GM12891 (cell line): ENCODE measurements around the gene PLIN1.

Source experiments
- PAX5 ChIP-seq: IDR thresholded peaks from 2 replicates; pipeline ENCODE4 v1.6.1; 2011; ENCODE audit warnings: low read length, moderate library complexity, mild to moderate bottlenecking; ENCODE audit not compliant: insufficient read depth, severe bottlenecking
- POLR2A ChIP-seq: IDR thresholded peaks from 2 replicates; pipeline ENCODE4 v1.6.1; 2011; ENCODE audit warnings: low read depth, low read length, control low read depth
- POLR2AphosphoS5 ChIP-seq: IDR thresholded peaks from 2 replicates; pipeline ENCODE4 v1.6.1; 2011; ENCODE audit warnings: low read depth, low read length, control low read depth
- POU2F2 ChIP-seq: IDR thresholded peaks from 2 replicates; pipeline ENCODE4 v1.6.1; 2011; ENCODE audit warnings: low read depth, mild to moderate bottlenecking, control low read depth, low read length, moderate library complexity
- SPI1 ChIP-seq: IDR thresholded peaks from 2 replicates; pipeline ENCODE4 v1.6.1; 2011; ENCODE audit warnings: low read depth, low read length, control low read depth
- TAF1 ChIP-seq: IDR thresholded peaks from 2 replicates; pipeline ENCODE4 v1.6.1; 2011; ENCODE audit warnings: low read depth, low read length, control low read depth

DNA sequence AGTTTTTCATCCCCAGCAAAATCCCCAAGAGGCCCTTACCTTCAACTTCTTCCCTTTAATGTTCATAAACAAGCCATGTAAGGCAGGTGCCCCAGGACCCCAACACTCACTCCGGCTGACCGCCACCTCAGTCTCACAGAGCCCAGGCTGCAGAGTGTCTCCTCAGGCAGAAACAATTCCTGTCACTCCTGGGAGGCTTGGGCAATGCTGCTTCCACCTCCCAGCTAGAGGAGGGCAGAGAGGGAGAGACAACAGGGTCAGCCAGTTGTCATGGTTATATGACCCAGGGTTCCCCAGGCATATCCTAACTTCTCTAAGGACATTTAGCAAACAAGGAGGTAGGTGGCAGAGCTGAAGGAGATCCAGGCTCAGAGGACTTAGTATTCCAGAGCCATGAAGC, at the start of gene PLIN1:
- no peak for TF ChIP-seq POLR2A
- TF ChIP-seq POLR2AphosphoS5, result no peak
- no peak for TF ChIP-seq TAF1
- TF ChIP-seq PAX5, result no peak
- no peak for TF ChIP-seq POU2F2
- TF ChIP-seq SPI1, result no peak
